ENCODE measurements around the gene CRTC1. TPM values are rescaled to one million over a fixed set of nuclear protein-coding genes. Genes with fewer than 3 reads are reported as not detected.

CRTC1 gene, protein sequence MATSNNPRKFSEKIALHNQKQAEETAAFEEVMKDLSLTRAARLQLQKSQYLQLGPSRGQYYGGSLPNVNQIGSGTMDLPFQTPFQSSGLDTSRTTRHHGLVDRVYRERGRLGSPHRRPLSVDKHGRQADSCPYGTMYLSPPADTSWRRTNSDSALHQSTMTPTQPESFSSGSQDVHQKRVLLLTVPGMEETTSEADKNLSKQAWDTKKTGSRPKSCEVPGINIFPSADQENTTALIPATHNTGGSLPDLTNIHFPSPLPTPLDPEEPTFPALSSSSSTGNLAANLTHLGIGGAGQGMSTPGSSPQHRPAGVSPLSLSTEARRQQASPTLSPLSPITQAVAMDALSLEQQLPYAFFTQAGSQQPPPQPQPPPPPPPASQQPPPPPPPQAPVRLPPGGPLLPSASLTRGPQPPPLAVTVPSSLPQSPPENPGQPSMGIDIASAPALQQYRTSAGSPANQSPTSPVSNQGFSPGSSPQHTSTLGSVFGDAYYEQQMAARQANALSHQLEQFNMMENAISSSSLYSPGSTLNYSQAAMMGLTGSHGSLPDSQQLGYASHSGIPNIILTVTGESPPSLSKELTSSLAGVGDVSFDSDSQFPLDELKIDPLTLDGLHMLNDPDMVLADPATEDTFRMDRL
- 6.7 TPM for total RNA-seq

- DNase-seq (ENCODE audit: low read depth in 2 of 3, low spot score in 2 of 3), result peak; percentile 89 to 97 (median 93)
Observed at GRCh38 chr19:18683109-18683957, at the start of gene CRTC1. Gene CRTC1 (plus strand): TSS chr19:18683680. CDS start chr19:18683703, 23 bp downstream.

DNA sequence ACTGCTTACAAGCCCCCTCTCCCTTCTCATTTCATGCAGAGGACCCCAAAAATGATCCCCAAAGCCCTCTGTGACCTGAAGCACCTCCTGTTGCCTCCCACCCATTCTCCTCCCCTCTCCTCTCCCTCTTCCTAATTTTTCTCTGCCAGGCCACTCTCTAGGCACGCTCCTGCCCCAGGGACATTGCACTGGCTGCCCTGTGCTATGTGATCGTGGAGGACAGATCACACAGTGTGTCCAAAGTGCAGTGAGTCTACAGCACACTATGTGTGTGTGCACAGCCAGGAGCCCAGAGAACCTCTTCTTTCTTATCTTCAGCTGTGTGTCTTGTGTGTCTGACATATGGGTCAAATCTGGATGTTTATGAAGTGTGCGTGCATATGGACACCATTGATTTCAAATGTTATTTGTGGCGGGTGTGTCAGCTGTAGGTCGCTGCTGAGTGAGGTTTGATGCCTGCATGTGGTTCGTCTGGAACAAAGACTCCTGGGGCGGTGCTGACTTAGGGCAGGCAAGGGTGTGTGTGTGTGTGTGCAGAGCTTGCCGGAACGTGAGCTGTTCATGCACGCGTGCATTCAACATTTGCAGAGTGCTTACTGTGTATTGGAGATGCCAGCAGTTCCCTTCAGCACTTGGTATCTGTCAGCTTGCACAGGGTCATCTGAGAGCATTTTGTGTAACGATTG lies 48.7 kb upstream of the CRTC1 start:
- DNase-seq (ENCODE audit: low read depth in 2 of 3, low spot score in 2 of 3), result no peak

- DNase-seq (ENCODE audit: low read depth in 2 of 3, low spot score in 2 of 3), result no peak
Observed at GRCh38 chr19:18635831-18636182, 47.7 kb upstream of the CRTC1 start.

DNA sequence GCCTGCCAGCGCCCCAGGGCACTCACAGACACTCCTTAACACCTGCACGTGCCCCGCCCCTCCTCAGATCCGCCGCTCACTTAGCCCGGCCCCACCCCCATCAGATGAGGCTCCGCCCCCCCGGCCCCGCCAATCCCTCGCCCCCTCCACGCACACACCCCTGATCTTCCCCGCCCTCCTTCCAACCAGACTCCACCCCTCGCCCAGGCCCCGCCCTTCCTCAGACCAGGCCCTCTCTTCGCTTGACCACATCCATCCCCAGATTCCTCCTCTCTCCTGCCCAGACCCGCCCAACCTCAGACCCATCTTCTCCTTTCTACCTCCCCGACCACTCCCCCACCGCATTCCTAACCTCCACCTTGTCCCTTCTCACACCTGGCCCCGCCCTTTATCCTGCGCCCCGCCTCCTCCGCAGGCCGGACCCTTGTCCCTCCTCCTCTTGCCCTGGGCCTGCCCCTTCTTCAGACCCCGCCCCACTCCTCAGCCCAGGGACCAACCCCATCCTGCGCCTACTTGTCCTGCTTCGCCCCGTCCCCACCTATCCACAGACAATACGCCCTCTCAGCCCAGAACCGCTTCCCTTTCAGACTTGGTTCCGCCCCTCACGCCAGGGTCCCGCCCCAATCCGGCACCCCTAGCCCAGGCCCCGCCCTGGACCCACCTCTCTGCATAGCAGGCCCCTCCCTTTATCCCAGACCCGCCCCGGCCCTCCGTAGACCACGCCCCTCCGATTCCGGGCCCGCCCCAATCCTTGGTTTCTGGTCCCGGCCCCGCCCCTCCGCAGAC lies 47.1 kb upstream of the CRTC1 start:
- peak; percentile 96 to 98 (median 98) for DNase-seq (ENCODE audit: low read depth in 2 of 3, low spot score in 2 of 3)

GRCh38 chr19:18636969-18637629 lies 46.4 kb upstream of the CRTC1 start, which contains the start of gene KLHL26:
Gene KLHL26 (plus strand): TSS chr19:18637028. CDS start chr19:18637055, 27 bp downstream.
- no peak for DNase-seq (ENCODE audit: low read depth in 2 of 3, low spot score in 2 of 3)

DNA sequence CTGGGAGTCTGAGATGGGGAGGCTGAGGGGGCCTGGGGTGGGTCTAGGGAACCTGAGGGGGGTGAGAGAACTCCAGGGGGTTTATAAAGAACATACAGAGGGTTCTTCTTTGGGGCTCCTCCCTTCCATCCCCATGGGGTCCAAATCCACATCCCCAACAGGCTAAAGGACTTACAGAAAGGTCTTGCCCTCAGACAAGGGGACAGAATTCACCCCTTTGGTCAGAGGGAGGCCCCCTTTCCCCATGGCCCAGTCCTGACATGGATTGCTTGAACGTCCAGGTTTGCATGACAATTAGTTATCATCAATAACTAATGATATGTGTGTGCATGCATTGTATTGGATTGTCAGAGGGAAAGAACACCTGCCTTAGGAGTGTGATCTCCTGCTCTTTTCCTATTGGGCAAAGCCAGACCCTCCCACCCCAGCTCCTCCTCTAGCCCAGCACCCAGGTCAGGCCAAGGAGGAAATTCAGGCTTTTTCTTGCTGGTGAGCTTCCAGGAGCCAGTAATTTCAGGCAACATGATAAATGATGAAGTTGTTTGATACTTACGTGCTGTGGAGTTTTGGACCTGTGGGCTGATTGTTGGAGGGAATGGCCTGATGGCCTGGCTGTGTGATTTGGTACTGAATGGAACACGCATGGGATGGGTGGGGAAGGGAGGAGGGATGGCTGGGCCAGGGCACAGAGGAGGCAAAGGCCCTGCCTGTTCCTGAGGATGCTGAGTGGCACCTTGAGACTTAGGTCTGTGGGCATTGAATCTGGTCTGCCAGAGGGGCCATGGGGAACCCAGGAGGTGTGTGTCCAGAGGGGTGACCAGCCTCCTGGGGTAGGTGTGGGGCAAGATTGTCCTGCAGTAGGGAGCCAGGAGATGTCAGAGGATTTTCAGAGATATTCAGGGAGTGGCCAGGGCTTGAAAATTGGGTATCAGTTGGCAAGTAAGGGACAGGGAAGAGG lies 45.5 kb upstream of the CRTC1 start:
- DNase-seq (ENCODE audit: low read depth in 2 of 3, low spot score in 2 of 3), result no peak

- DNase-seq (ENCODE audit: low read depth in 2 of 3, low spot score in 2 of 3), result no peak
Observed at GRCh38 chr19:18639706-18640243, 43.7 kb upstream of the CRTC1 start.

GRCh38 chr19:18644196-18645034 lies 39.1 kb upstream of the CRTC1 start:
- DNase-seq (ENCODE audit: low read depth in 2 of 3, low spot score in 2 of 3), result peak in 2 of 3 donors; percentile 67 to 82

GRCh38 chr19:18645035-18645511 lies 38.4 kb upstream of the CRTC1 start:
- no peak for DNase-seq (ENCODE audit: low read depth in 2 of 3, low spot score in 2 of 3)

DNA sequence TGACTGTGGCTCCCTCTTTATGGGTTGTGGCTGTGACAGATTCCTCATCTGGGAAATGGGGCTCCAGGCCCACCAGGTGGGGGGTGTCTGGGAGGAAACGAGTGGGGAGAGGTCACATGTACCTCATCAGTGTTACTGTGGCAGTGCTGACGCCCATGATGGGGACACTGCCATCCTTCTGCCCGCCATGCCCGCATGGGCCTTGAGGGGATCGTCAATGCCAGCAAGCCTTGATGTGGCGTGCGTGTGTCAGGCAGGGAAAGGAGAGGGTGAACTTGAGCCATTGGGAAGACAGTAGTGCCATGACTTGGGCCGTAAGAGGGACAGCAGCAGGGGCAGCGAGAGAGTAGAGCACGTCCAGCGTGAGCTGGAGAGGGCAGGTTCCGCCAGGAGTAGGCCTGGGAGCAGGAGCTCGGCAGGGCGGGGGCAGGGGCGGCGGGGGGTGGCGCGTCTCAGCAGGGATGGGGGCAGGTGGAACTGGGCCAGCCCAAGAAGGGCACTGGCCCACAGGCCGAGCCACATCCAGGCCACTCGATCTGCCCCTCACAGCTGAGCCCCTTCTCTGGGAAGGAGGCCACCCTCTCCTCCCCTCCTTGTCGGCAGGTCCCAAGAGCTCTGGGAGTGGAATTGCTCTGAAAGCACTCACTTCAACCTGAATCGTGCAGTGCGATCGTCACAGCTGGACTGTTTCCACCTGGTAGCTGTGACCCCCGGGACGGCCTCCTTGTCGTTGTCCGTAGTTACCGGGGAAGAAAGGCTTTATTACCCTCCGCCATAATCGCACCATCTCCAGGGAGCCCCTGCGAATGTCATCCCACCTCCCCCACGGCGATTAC lies 36.7 kb upstream of the CRTC1 start:
- no peak for DNase-seq (ENCODE audit: low read depth in 2 of 3, low spot score in 2 of 3)

DNA sequence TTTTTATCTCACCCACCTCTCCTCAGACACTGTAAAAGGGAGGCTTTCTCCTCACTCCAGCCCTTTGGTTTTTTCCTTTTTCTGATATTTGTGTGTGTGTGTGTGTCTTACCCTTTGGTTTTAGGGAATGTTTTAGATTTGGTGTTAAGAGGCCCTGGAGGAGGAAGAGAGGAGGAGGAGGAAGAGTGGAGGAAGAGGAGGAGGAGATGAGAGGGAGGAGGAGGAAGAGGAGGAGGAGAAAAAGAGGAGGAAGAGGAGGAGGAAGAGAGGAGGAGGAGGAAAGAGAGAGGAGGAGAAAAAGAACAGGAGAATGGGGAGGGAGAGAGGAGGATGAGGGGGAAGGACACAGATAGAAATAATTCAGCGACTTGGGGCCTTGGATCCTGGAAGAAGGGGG lies 36.1 kb upstream of the CRTC1 start:
- DNase-seq (ENCODE audit: low read depth in 2 of 3, low spot score in 2 of 3), result no peak

DNA sequence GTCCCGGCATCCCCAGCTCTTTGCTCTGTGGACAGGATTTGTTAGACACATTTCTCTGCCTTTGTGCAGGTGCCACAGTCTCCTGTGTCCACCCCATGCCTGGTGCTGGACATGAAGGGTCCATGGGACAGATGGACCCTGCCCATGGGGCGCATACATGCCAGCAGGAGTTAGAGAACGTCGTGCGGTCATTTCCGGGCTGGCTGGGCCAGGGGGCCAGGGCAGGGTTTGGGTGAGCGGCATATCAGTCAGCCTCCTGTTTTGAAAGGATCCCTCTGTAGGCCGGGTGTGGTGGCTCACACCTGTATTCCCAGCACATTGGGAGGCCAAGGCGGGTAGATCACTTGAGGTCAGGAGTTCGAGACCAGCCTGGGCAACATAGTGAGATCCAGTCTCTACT lies 35.7 kb upstream of the CRTC1 start:
- DNase-seq (ENCODE audit: low read depth in 2 of 3, low spot score in 2 of 3), result no peak

- no peak for DNase-seq (ENCODE audit: low read depth in 2 of 3, low spot score in 2 of 3)
Observed at GRCh38 chr19:18648973-18649315, 34.5 kb upstream of the CRTC1 start.

DNA sequence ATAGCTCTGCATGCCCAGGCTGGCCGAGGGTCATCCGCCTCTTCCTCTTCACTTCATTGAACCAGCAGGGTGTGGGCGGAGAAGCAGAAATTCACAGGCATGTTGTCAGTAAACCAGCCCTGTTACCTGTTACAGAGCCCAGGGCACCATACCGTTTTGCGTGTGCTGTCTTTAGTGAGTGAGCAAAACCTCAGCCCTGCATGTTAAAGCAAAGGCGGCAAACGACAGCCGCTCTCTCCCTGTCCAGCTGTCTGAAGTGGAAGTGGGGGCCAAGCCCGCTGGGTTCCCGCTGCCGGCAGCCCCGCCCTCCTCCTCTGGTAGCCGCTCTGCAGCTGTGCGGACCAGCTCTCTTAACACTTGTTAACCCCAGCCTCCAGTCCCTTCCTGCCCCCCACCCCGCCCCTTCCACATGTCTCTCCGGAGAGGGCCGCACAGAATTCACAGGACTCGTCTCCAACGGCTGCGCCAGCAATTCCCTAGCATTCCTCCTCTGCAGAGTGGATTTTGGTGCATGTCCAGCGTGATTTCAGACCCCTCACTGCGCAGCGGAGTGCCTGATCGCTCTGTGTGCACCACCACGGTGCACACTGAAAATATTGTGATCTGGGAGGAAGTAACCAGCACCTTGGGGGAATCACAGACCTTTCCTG lies 34.0 kb upstream of the CRTC1 start:
- DNase-seq (ENCODE audit: low read depth in 2 of 3, low spot score in 2 of 3), result peak in 1 of 3 donors; percentile 61

DNA sequence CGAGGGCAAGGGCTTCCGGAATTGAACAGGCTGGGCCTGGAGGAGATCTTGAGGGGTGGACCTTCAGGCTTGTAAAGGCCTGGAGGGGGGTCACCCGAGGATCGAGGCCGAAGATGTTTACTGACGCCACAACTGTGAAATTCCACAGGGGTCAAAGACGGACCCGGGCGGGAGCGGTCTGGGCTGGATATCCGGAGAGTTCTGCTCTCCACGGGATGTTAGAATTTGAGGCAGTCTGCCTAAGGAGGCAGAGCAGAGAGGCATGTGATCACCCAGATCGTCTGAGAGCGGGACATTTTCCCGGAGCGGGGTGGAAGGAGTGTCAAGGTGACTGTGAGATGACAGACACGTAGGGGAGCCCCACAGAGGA lies 33.5 kb upstream of the CRTC1 start:
- no peak for DNase-seq (ENCODE audit: low read depth in 2 of 3, low spot score in 2 of 3)

Data from hematopoietic multipotent progenitor cell (in vitro differentiated cells).